NCI-H2227 (cell line): Measurements from ENCODE around the gene ANK2.

Experiments used
- DNase-seq: peaks from one replicate; lab custom pipeline; 2025; ENCODE audit not compliant: unreplicated experiment; lab: John Stamatoyannopoulos, UW

The ANK2 gene

GRCh38 chr4:113273721-113274220 lies 224.3 kb downstream of the ANK2 start:
- no peak for DNase-seq

GRCh38 chr4:113276464-113277170 lies 227.2 kb downstream of the ANK2 start:
- DNase-seq, result no peak

GRCh38 chr4:113278324-113278934 lies 229.0 kb downstream of the ANK2 start:
- DNase-seq, result peak; percentile 82

- DNase-seq, result no peak
Observed at GRCh38 chr4:113285501-113285900, 236.0 kb downstream of the ANK2 start.

GRCh38 chr4:113288257-113288656 lies 238.8 kb downstream of the ANK2 start:
- no peak for DNase-seq

- DNase-seq, result no peak
Observed at GRCh38 chr4:113288696-113289095, 239.2 kb downstream of the ANK2 start.

GRCh38 chr4:113289766-113290165 lies 240.3 kb downstream of the ANK2 start:
- DNase-seq, result no peak

GRCh38 chr4:113290666-113291065 lies 241.2 kb downstream of the ANK2 start:
- no peak for DNase-seq

- DNase-seq, result peak; percentile 29
Observed at GRCh38 chr4:113292371-113293042, 243.1 kb downstream of the ANK2 start.

GRCh38 chr4:113293043-113293560 lies 243.6 kb downstream of the ANK2 start:
- peak; percentile 42 for DNase-seq

GRCh38 chr4:113293674-113294073 lies 244.2 kb downstream of the ANK2 start:
- peak; percentile 3 for DNase-seq

- no peak for DNase-seq
Observed at GRCh38 chr4:113294908-113295307, 245.5 kb downstream of the ANK2 start.

- DNase-seq, result no peak
Observed at GRCh38 chr4:113300471-113300928, 251.0 kb downstream of the ANK2 start.

- no peak for DNase-seq
Observed at GRCh38 chr4:113302051-113302450, 252.6 kb downstream of the ANK2 start.

- DNase-seq, result no peak
Observed at GRCh38 chr4:113303315-113303714, 253.9 kb downstream of the ANK2 start.

- DNase-seq, result no peak
Observed at GRCh38 chr4:113311047-113311446, 261.6 kb downstream of the ANK2 start.

- no peak for DNase-seq
Observed at GRCh38 chr4:113312529-113312928, 263.1 kb downstream of the ANK2 start.

- DNase-seq, result no peak
Observed at GRCh38 chr4:113314426-113314825, 265.0 kb downstream of the ANK2 start.

- peak; percentile 17 for DNase-seq
Observed at GRCh38 chr4:113316879-113317278, 267.4 kb downstream of the ANK2 start.

- DNase-seq, result no peak
Observed at GRCh38 chr4:113317523-113317922, 268.1 kb downstream of the ANK2 start.

- no peak for DNase-seq
Observed at GRCh38 chr4:113322736-113323135, 273.3 kb downstream of the ANK2 start.
